CD4-positive, alpha-beta T cell treated with Interleukin-6 for 4 hours (primary cell): ENCODE data around the gene WDR12.
"Not testable (repeated sequence)": the region's sequence is repeated elsewhere in the genome, so short reads cannot be mapped to it uniquely, and the experiment has no call there.

Source experiments
- DNase-seq: peaks from one replicate; pipeline ENCODE4 v3.0.0-alpha.2; 2020; ENCODE audit warnings: mixed read lengths

The WDR12 gene

DNA sequence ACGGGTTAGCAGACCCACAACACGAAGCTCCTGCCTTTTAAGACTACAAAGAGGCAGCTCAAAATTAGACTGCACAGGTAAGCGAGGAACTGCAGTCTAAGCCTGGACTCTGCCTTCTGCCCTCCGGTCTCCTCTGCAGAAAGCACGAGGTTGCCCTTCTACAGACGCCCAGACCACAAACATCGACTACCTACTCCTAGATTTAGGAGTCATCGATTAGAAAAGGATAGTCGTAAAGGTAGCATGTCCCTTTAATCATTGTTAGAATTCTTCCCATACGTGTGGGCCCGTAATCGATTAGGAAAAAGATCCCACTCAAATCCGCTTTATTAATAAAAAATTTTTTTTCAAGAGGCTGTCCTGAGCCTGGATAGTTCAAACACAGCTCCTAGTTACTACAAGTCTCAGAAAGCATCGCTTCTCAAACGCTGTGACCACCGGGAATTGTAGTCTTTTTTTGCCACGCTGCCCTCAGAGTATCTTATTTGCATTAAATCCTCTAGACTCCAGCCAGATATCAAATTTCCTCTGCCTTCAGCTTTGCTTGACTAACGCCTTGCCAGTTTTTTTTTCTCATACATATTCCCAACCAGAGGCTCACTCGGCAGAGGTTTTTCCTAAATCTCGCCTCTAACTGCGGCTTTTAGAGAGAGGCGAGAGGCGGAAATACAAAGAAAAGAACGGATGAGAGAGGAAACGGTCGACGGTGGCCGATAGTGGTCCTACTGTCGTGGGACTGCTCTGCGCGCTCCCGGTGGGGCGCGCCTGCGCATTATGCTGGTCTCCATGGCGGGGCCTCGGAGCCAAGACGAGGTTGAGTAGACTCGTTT lies at the start of gene WDR12, which contains the start of gene CARF:
Gene WDR12, minus strand, starts transcription at position 162 of the 830 bp plus-strand sequence. CDS start 197 bp downstream, outside the sequence.
Gene CARF, plus strand, starts transcription at position 764 of the 830 bp plus-strand sequence. CDS start 29,628 bp downstream, outside the sequence.
- peak; percentile 92 for DNase-seq

GRCh38 chr2:202960524-202960923 lies 49.1 kb upstream of the WDR12 start:
- DNase-seq, result no peak

DNA sequence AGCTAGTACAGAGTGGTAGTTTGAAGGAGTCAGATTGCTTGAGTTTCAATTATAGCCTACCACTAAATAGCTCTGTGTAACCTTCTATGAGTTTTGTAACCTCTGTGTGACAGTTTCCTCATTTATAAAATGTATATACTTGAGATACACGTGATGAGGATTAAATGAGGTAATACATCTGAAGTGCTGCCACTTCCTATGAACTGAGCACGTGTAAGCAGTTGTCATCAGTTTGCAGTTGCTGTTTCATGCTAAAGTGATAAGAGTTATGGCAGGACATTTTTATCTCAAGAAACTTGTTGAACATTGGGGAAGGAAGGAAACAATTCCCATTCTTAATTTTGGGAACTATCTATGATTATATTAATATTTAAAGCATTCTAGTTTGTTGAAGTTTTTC lies 39.1 kb upstream of the WDR12 start:
- DNase-seq, result no peak

DNA sequence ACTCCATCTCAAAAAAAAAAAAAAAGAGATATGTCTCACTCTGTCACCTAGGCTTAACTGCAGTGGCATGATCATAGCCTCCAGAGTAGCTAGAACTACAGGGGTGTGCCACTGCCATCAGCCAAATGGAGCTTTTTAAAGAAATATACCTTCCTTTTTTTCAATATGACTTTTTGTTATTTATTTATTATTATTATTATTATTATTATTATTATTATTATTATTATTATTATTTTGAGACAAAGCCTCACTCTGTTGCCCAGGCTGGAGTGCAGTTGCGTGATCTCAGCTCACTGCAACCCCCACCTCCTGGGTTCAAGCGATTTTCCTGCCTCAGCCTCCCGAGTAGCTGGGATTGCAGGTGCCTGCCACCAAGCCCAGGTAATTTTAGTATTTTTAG lies 37.9 kb upstream of the WDR12 start:
- not testable (repeated sequence) for DNase-seq

DNA sequence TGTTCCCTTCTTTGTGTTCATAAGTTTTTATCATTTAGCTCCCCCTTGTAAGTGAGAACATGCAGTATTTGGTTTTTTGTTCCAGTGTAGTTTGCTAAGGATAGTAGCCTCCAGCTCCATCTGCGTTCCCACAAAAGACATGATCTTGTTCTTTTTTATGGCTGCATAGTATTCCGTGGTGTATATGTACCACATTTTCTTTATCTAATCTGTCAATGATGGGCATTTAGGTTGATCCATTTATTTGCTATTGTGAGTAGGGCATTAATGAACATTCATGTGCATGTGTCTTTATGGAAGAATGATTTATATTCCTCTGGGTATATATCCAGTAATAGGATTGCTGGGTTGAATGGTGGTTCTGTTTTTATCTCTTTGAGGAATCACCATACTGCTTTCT lies 34.0 kb upstream of the WDR12 start:
- no peak for DNase-seq

DNA sequence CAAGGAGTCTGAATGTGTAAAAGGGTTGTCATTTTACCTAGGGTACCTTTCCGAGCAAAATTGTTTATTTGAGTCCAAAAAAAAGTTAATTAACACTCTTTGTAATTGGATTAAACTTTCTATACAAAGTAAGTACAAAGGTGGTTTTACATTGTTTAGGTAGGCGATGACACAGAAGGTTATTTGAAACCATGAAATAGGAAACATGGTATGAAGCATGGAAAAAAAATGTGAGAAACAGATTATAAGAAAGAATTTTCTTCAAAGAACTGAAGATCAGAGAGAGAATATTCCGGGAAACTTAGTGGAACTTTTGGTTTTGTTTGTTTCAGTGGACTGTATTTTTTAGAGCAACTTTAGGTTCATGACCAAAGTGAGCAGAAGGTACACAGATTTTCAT lies 33.3 kb upstream of the WDR12 start:
- no peak for DNase-seq

- DNase-seq, result no peak
These were observed 32.9 kb upstream of the WDR12 start for GRCh38 chr2:202944408-202944807.

- no peak for DNase-seq
These were observed 30.3 kb upstream of the WDR12 start for GRCh38 chr2:202941771-202942170.

GRCh38 chr2:202938960-202939359 lies 27.5 kb upstream of the WDR12 start:
- DNase-seq, result no peak

DNA sequence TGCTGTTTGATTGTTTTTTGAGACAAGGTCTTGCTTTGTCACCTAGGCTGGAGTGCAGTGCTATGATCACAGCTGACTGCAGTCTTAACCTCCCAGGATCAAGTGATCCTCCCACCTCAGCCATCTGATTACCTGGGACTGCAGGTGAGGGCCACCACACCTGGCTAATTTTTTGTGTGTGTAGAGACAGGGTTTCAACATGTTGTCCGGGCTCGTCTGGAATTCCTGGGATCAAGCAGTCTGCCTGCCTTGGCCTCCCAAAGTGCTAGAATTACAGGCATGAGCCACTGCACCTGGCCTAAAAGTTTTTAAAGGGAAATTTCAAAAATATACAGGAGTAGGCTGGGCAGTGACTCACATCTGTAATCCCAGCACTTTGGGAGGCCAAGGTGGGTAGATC lies 23.0 kb upstream of the WDR12 start:
- no peak for DNase-seq

DNA sequence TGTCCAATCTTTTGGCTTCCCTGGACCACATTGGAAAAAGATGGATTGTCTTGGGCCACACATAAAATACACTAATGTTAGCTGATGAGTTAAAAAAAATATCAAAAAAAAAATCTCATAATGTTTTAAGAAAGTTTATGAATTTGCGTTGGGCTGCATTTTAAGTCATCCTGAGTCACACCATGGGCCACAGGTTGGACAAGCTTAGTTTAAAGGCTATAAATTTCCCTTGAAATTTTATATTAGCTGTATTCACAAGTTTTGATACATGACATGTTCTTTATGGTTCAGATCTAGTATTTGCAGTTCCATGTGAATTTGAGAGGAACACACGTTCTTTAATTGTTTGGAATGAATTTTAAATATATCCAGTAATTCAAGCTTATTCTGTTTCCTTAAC lies 22.5 kb upstream of the WDR12 start:
- no peak for DNase-seq

GRCh38 chr2:202933139-202933510 lies 21.7 kb upstream of the WDR12 start:
- no peak for DNase-seq

DNA sequence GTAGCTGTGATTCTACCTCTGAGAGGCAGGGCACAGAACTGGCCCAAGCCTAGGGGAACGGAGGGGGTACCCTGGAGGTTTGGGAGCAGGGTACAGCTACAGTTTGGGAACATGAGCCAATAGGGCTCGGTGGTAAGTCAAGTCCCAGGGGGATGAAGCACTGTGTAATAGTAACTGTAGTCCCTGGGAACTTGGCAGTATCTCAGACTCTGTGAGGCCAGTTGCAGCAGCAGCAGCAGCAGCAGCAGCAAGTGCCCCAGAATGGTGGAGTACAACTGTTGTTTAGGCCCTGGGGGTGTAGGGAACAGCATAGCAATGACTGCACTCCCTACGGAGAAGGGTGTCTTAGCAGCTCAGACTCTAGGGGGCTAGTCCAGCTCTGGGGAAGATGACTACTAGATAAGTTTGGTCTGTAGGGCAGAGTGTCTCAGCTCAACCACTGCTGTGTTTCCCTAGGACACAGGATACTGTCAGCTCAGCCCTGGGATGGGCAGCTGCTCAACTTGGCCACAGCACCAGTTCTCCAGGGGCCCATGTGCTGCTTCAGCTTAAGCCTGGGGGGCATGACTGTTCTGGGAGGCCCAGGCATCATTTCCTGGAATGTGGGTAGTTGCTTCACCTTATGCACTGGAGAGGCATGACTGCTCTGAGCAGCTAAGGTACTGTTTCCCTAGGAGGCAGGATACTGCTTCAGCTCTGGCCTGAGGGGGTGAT lies 21.1 kb upstream of the WDR12 start:
- no peak for DNase-seq

DNA sequence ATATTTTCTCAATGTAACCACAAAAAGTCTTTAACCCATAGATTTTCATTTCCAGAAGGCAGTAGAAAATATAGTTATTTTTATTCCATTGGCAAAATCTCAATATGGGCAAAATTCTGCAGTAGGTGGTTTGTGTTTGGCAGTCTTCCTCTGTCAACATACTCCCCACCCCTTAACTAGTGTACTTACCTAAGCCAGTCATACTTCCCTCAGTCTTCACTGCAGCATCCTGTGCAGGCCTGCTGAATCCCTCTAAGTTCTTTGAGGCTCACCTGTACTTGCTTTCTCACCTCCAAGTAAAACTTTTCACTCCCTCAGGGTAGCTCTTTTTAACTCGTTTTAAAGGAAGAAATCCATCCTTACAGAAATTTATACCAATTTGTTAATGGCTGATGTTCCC lies 7.4 kb upstream of the WDR12 start:
- DNase-seq, result no peak

GRCh38 chr2:202912342-202913201 lies 1.1 kb upstream of the WDR12 start:
- DNase-seq, result not testable (repeated sequence)

DNA sequence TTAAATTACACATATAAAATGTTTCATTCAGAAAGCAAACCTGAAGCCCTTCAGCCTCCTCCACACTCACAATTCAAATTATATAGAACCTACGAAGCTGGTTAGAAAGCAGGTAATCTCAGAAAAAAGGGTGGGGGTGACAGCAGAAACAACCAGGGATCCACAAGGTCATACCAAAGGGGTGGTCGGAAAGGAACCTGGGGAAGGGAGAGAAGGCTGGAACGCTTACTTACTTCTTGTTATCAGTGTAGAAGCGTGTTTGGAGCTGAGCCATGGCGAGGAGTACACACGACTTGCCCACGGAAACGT lies 316 bp downstream of the WDR12 start:
- no peak for DNase-seq

- DNase-seq, result no peak
These were observed 775 bp downstream of the WDR12 start for GRCh38 chr2:202910698-202911097.

DNA sequence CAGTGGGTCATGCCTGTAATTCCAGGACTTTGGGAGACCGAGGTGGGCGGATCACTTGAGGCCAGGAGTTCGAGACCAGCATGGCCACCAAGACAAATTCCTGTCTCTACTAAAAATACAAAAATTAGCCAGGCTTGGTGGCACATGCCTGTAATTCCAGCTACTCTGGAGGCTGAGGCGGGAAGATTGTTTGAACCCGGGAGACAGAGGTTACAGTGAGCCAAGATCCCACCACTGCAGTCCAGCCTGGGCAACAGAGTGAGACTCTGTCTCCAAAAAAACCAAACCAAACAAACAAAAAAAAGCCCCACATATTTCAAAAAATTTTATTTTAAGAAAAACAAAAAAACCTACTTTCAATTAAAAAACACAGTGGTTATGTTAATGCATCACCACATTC lies 1.2 kb downstream of the WDR12 start:
- DNase-seq, result not testable (repeated sequence)

GRCh38 chr2:202909394-202910192 lies 1.9 kb downstream of the WDR12 start:
- DNase-seq, result no peak

DNA sequence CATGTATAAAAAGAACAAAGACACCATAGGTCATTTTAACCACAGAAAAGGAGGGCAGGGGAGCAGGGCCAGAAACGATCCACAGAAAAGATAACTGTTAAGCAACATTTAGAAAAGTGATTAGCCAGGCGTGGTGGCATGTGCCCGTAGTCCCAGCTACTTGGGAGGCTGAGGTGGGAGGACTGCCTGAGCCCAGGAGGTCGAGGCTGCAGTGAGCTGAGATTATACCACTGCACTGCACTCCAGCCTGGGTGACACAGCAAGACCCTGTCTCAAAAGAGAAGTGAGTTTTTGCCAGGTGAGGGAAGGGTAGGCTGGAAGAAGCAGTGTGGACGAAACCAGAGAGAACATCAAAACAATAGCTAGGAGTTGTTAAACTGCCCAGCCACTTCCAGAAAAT lies 3.3 kb downstream of the WDR12 start:
- DNase-seq, result no peak

- DNase-seq, result not testable (repeated sequence)
These were observed 6.0 kb downstream of the WDR12 start for GRCh38 chr2:202905507-202905906.

- no peak for DNase-seq
These were observed 26.3 kb downstream of the WDR12 start for GRCh38 chr2:202885190-202885589.
